PC-3 (cell line): ENCODE results near the gene EIF3B. TPM values are rescaled to one million over a fixed set of nuclear protein-coding genes. Genes with fewer than 3 reads are reported as not detected.

Experiments used
- ATAC-seq: fragments of 200-7000 bp; cut with Tn5 transposase; 2 replicates; pipeline ENCODE4 v1.9.1; 2020; ENCODE audit warnings: mild to moderate bottlenecking, moderate library complexity
- BruUV-seq: library from RNA; stranded (reverse); fragments of 400-500 nt; replicated peaks from 2 replicates; lab custom pipeline; 2021; lab: Mats Ljungman, UMichigan
- CTCF ChIA-PET: fragments of 300-600 bp; sonication (Branson Sonifier 250); formaldehyde crosslinking; loops from one replicate; lab custom pipeline; 2022; ENCODE audit warnings: antibody characterized with exemption; lab: Charles Lee
- POLR2A ChIA-PET: fragments of 300-600 bp; sonication (Branson Sonifier 250); formaldehyde crosslinking; loops from one replicate; lab custom pipeline; 2022; ENCODE audit warnings: antibody characterized with exemption; ENCODE audit not compliant: unreplicated experiment; lab: Charles Lee
- DNase-seq: peaks from one replicate; pipeline ENCODE4 v3.0.0-alpha.2; 2015
- H2AFZ ChIP-seq: fragments of 300-600 bp; sonication (generic); 2 replicates; pipeline ENCODE4 v1.6.0; 2016; ENCODE audit warnings: antibody characterized with exemption, low read length
- H3F3A ChIP-seq: fragments of 300-600 bp; sonication (generic); one replicate; pipeline ENCODE4 v1.6.0; 2017; ENCODE audit warnings: antibody characterized with exemption, low read length, control low read depth, mild to moderate bottlenecking; ENCODE audit not compliant: unreplicated experiment
- H3K27ac ChIP-seq: fragments of 300-600 bp; sonication (generic); 2 replicates; pipeline ENCODE4 v1.5.1; 2016; ENCODE audit warnings: mild to moderate bottlenecking, low read length
- H3K27me3 ChIP-seq: fragments of 300-600 bp; sonication (generic); 2 replicates; pipeline ENCODE4 v1.6.1; 2016; ENCODE audit warnings: low read length, mixed read lengths
- H3K36me3 ChIP-seq: fragments of 300-600 bp; sonication (generic); 2 replicates; pipeline ENCODE4 v1.6.1; 2016; ENCODE audit warnings: low read depth, mixed run types, low read length, mixed read lengths
- H3K4me1 ChIP-seq: fragments of 300-600 bp; sonication (generic); 2 replicates; pipeline ENCODE4 v1.5.1; 2016; ENCODE audit warnings: low read length; ENCODE audit not compliant: insufficient read depth
- H3K4me2 ChIP-seq: fragments of 300-600 bp; sonication (generic); 2 replicates; pipeline ENCODE4 v1.6.0; 2016; ENCODE audit warnings: low read length
- H3K4me3 ChIP-seq: fragments of 300-600 bp; sonication (generic); 2 replicates; pipeline ENCODE4 v1.5.1; 2016; ENCODE audit warnings: mild to moderate bottlenecking, low read length, mixed read lengths
- H3K79me2 ChIP-seq: fragments of 300-600 bp; sonication (generic); 2 replicates; pipeline ENCODE4 v1.6.1; 2017; ENCODE audit warnings: low read length, mixed read lengths
- H3K9ac ChIP-seq: fragments of 300-600 bp; sonication (generic); 2 replicates; pipeline ENCODE4 v1.6.0; 2016; ENCODE audit warnings: mild to moderate bottlenecking, low read length
- H3K9me2 ChIP-seq: fragments of 300-600 bp; sonication (generic); replicated peaks from 2 replicates; pipeline ENCODE4 v1.6.1; 2016; ENCODE audit warnings: mixed run types, low read length, mixed read lengths
- H3K9me3 ChIP-seq: fragments of 300-600 bp; sonication (generic); 2 replicates; pipeline ENCODE4 v1.6.1; 2016; ENCODE audit warnings: low read length, mixed read lengths
- H4K20me1 ChIP-seq: fragments of 300-600 bp; sonication (generic); 2 replicates; pipeline ENCODE4 v1.6.1; 2016; ENCODE audit warnings: low read length, mixed read lengths
- CTCF ChIP-seq: fragments of 300-600 bp; sonication (generic); conservative IDR thresholded peaks from 2 replicates; pipeline ENCODE4 v1.5.1; 2017; ENCODE audit warnings: antibody characterized with exemption, low read depth, mild to moderate bottlenecking, low read length
- EZH2 ChIP-seq: fragments of 300-600 bp; sonication (generic); IDR thresholded peaks from one replicate; pipeline ENCODE4 v1.6.1; 2017; ENCODE audit warnings: antibody characterized with exemption, mild to moderate bottlenecking, low read length; ENCODE audit not compliant: unreplicated experiment
- EZH2phosphoT487 ChIP-seq: fragments of 300-600 bp; sonication (generic); IDR thresholded peaks from 2 replicates; pipeline ENCODE4 v1.6.1; 2018; ENCODE audit warnings: mild to moderate bottlenecking, antibody characterized with exemption, low read length, borderline replicate concordance
- intact Hi-C: fragments of 100-400 bp; cut with micrococcal nuclease; formaldehyde crosslinking; loops from 2 replicates; pipeline ENCODE4 v1.9.0; 2023
- total RNA-seq: library from RNA; depleted of rRNA; stranded (reverse); fragments of >200 nt; gene quantifications from 2 replicates; pipeline ENCODE4 v1.2.3, GENCODE V29; 2014

EIF3B gene
- total RNA-seq, 1 experiment from 2014 or later, result 289 TPM

DNA sequence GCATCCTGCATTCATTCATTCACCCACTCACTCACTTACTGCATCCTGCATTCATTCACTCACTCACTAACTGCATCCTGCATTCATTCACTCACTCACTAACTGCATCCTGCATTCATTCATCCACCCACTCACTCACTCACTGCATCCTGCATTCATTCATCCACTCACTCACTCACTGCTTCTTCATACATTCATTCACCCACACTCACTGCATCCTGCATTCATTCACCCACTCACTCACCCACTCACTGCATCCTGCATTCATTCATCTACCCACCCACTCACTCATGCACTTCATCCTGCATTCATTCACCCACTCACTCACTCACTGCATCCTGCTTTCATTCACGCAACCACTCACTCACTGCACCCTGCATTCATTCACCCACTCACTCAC, 38.8 kb upstream of the EIF3B start:
- H3K27ac ChIP-seq, result no peak overlapping the region
- H3K4me2 ChIP-seq, result no peak overlapping the region
- no peaks in the 10 kb centered on the region for H3K9me2 ChIP-seq
- H3K4me1 ChIP-seq, result peaks cover 11% of the 10 kb centered on the region
- no peak for DNase-seq
- ATAC-seq, result no peak
- no peak overlapping the region for H3K9ac ChIP-seq
- no peak overlapping the region for H2AFZ ChIP-seq
- TF ChIP-seq EZH2, result no peak
- no peak for TF ChIP-seq CTCF
- TF ChIP-seq EZH2phosphoT487, result no peak
- peaks cover 30% of the 10 kb centered on the region for H3K79me2 ChIP-seq
- ChIA-PET POLR2A (no interaction called here), CTCF (no interaction called here)
- no peaks in the 10 kb centered on the region for H3K36me3 ChIP-seq
- H3K9me3 ChIP-seq, result no peaks in the 10 kb centered on the region
- H3K4me3 ChIP-seq, result no peak overlapping the region
- no peaks in the 10 kb centered on the region for H4K20me1 ChIP-seq
- H3F3A ChIP-seq, result no peaks in the 10 kb centered on the region
- intact Hi-C loops, result loop anchor here (2.0 kb wide), 1 partner anchor 67 kb away; no protein-coding TSS in a partner anchor
- no TSS peak for BruUV-seq
- no peaks in the 10 kb centered on the region for H3K27me3 ChIP-seq

DNA sequence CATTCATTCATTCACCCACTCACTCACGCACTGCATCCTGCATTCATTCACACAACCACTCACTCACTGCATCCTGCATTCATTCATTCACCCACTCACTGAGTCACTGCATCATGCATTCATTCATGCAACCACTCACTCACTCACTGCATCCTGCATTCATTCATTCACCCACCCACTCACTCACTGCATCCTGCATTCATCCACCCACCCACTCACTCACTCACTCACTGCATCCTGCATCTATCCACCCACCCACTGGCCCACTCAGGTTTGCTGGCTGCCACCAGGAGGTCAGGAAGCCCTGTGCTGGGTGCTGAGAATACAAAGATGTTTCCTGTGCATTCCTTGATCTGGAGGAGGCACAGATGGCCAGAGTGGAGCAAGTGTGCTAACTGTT, 38.0 kb upstream of the EIF3B start:
- CTCF ChIA-PET, result no interaction called here
- no TSS peak for BruUV-seq

More for the DNA sequence above, 38.0 kb upstream of the EIF3B start:
- intact Hi-C loops, result no loop called here
- Histone ChIP-seq H3K9me2 (no peaks in the 10 kb centered on the region), H4K20me1 (no peaks in the 10 kb centered on the region), H2AFZ (no peak overlapping the region), H3F3A (no peaks in the 10 kb centered on the region), H3K27me3 (no peaks in the 10 kb centered on the region), H3K27ac (no peak overlapping the region), H3K9me3 (no peaks in the 10 kb centered on the region), H3K4me2 (no peak overlapping the region), H3K4me1 (0 out of 2 replicates have a peak, but pooled peaks cover 5% of the 10 kb centered on the region), H3K36me3 (no peaks in the 10 kb centered on the region), H3K79me2 (peaks cover 22% of the 10 kb centered on the region), H3K4me3 (no peak overlapping the region), H3K9ac (no peak overlapping the region)
- ATAC-seq (no peak), DNase-seq (no peak)
- TF ChIP-seq EZH2 (no peak), CTCF (no peak), EZH2phosphoT487 (no peak)
- POLR2A ChIA-PET, result no interaction called here
